K562 (cell line): ENCODE results near the gene HDHD3. TPM values are rescaled to one million over a fixed set of nuclear protein-coding genes. Genes with fewer than 3 reads are reported as not detected.

Source experiments
- CREBBP ChIP-seq: IDR thresholded peaks from one replicate; pipeline ENCODE4 v1.6.1; 2012; ENCODE audit warnings: low read depth, mild to moderate bottlenecking, control low read depth, inconsistent platforms, low read length
- CSDE1 ChIP-seq, 2 experiments: fragments of 450-650 bp; IDR thresholded peaks; 2 replicates each; pipeline ENCODE4 v1.6.1; 2016; ENCODE audit warnings: mild to moderate bottlenecking in 1 of 2
- CTBP1 ChIP-seq: fragments of 450-650 bp; IDR thresholded peaks from 2 replicates; pipeline ENCODE4 v1.6.1; 2016; ENCODE audit warnings: borderline replicate concordance
- DMBX1 ChIP-seq: fragments of 250-450 bp; sonication (Bioruptor Pico); IDR thresholded peaks from 2 replicates; pipeline ENCODE4 v1.8.0; 2022; ENCODE audit warnings: inconsistent platforms, mild to moderate bottlenecking, moderate library complexity, borderline replicate concordance
- E2F8 ChIP-seq: fragments of 450-650 bp; IDR thresholded peaks from 2 replicates; pipeline ENCODE4 v1.7.1; 2018; ENCODE audit warnings: mild to moderate bottlenecking, low read depth; ENCODE audit not compliant: partially characterized antibody
- ETS2 ChIP-seq: IDR thresholded peaks from 2 replicates; pipeline ENCODE4 v1.6.1; 2016; ENCODE audit warnings: borderline replicate concordance, missing genetic modification characterization, mild to moderate bottlenecking, moderate library complexity, missing compliant biosample characterization; ENCODE audit not compliant: poor library complexity, severe bottlenecking
- FOXK1 ChIP-seq: sonication (generic); formaldehyde crosslinking; IDR thresholded peaks from 2 replicates; pipeline ENCODE4 v1.8.0; 2022; ENCODE audit warnings: missing genetic modification reagents, mild to moderate bottlenecking, borderline replicate concordance
- FOXP4 ChIP-seq: sonication (generic); formaldehyde crosslinking; IDR thresholded peaks from 2 replicates; pipeline ENCODE4 v1.8.0; 2022; ENCODE audit warnings: mild to moderate bottlenecking, missing genetic modification reagents, borderline replicate concordance
- GTF2A2 ChIP-seq: IDR thresholded peaks from 2 replicates; pipeline ENCODE4 v1.6.1; 2016; ENCODE audit warnings: mild to moderate bottlenecking, missing genetic modification characterization, missing compliant biosample characterization
- JUND ChIP-seq, 2 experiments: IDR thresholded peaks; 2 replicates in 1 of 2; 3 replicates in 1 of 2; pipeline ENCODE4 v1.6.1; 2011; ENCODE audit warnings: borderline replicate concordance in 2 of 2, low read depth in 2 of 2, low read length in 2 of 2, improper control_type of control experiment in 1 of 2, missing biosample characterization in 1 of 2, missing genetic modification characterization in 1 of 2, missing genetic modification reagents in 1 of 2
- PTTG1 ChIP-seq: fragments of 450-650 bp; IDR thresholded peaks from 2 replicates; pipeline ENCODE4 v1.6.1; 2016; ENCODE audit warnings: low read depth, mild to moderate bottlenecking, missing genetic modification characterization, missing compliant biosample characterization
- RBFOX2 ChIP-seq: fragments of 200-400 bp; formaldehyde crosslinking; IDR thresholded peaks from 2 replicates; pipeline ENCODE4 v1.6.1; 2017; ENCODE audit warnings: low read depth, mild to moderate bottlenecking, low read length, moderate library complexity
- SFPQ ChIP-seq: fragments of 200-400 bp; formaldehyde crosslinking; IDR thresholded peaks from 2 replicates; pipeline ENCODE4 v1.6.1; 2017; ENCODE audit warnings: mild to moderate bottlenecking, low read depth, low read length, moderate library complexity
- SMAD4 ChIP-seq: fragments of 250-450 bp; sonication (Bioruptor Pico); conservative IDR thresholded peaks from 2 replicates; pipeline ENCODE4 v1.8.0; 2021; ENCODE audit warnings: inconsistent platforms, mild to moderate bottlenecking, moderate library complexity
- TRIM28 ChIP-seq: fragments of 450-650 bp; IDR thresholded peaks from 2 replicates; pipeline ENCODE4 v1.6.1; 2017
- ZBTB26 ChIP-seq: fragments of 450-650 bp; formaldehyde crosslinking; IDR thresholded peaks from 2 replicates; pipeline ENCODE4 v1.4.0; 2022; ENCODE audit warnings: missing genetic modification characterization
- ZNF197 ChIP-seq: fragments of 200-800 bp; sonication (Bioruptor generic); IDR thresholded peaks from 2 replicates; pipeline ENCODE4 v1.6.1; 2016; ENCODE audit warnings: low read depth, missing genetic modification characterization, missing compliant biosample characterization
- ZNF3 ChIP-seq: fragments of 250-450 bp; sonication (Bioruptor Pico); IDR thresholded peaks from 2 replicates; pipeline ENCODE4 v1.5.0; 2021; ENCODE audit warnings: mild to moderate bottlenecking, moderate library complexity
- polyA plus RNA-seq, 8 experiments: library from polyadenylated mRNA; depleted of rRNA in 4 of 8; stranded (reverse) in 5 of 8; unstranded in 3 of 8; fragments of >200 nt; fragmentation: Nextera tagmentation in 2 of 8; fragmentation: Illumina TruSeq in 1 of 8; extraction: Ambion mirVana in 2 of 8; extraction: Trizol in 1 of 8; gene quantifications; 2 replicates each; pipeline versions ENCODE4 v1.2.1 to v1.2.3, GENCODE V29; 2011 to 2014; ENCODE audit warnings: inconsistent platforms in 1 of 8, missing spikeins in 1 of 8
- total RNA-seq, 7 experiments: library from RNA; depleted of rRNA in 6 of 7; stranded (reverse); fragments of >200 nt in 6 of 7; fragmentation: Illumina TruSeq in 2 of 7; extraction: Trizol in 2 of 7; gene quantifications; 2 replicates each; pipeline versions ENCODE4 v1.2.1 to v1.2.3, GENCODE V29; 2011 to 2021; ENCODE audit warnings: low replicate concordance in 1 of 7

The HDHD3 gene
- total and polyA plus RNA-seq, 9 of the 15 experiments (the other 6 are each of a cell fraction or from before 2014, with no cell fraction given) = 1.1 to 19.1 (median 10.9) TPM

GRCh38 chr9:113401027-113401792 is 24.4 kb upstream of the HDHD3 start, which contains the start of gene ALAD (continued):
- TF ChIP-seq ZBTB26 (no peak), CTBP1 (peak; percentile 85; the same call in 1 of the 2 replicates), DMBX1 (CRISPR knock-in tag) (no peak), CREBBP (no peak), ETS2 (tag) (no peak), JUND (IDR thresholded peaks at IDR 0.05; ENCODE audit: borderline replicate concordance, low read depth, low read length) (peak; percentile 31), JUND (tag; IDR thresholded peaks at IDR 0.05; ENCODE audit: borderline replicate concordance, low read depth, low read length) (peak; percentile 48; the same call in 1 of the 3 replicates), SMAD4 (CRISPR knock-in tag) (peak; percentile 64; the same call in 1 of the 2 replicates), ZNF3 (CRISPR knock-in tag) (no peak), RBFOX2 (peak; percentile 80), CSDE1 (IDR thresholded peaks at IDR 0.05) (no peak), E2F8 (no peak), TRIM28 (no peak; the same call in 1 of the 2 replicates), FOXK1 (CRISPR knock-in tag) (no peak), PTTG1 (no peak), ZNF197 (CRISPR knock-in tag) (no peak), SFPQ (no peak), GTF2A2 (tag) (no peak), FOXP4 (no peak)
